OCI-M2 (cell line): Measurements from ENCODE around the gene CTAG1A.
"Not testable (repeated sequence)": the region's sequence is repeated elsewhere in the genome, so short reads cannot be mapped to it uniquely, and the experiment has no call there.

ENCODE experiments used
- DNase-seq: peaks from one replicate; lab custom pipeline; 2025; ENCODE audit not compliant: unreplicated experiment; lab: John Stamatoyannopoulos, UW

Gene CTAG1A

GRCh38 chrX:154570361-154570760 lies 14.6 kb upstream of the CTAG1A start:
- not testable (repeated sequence) for DNase-seq

DNA sequence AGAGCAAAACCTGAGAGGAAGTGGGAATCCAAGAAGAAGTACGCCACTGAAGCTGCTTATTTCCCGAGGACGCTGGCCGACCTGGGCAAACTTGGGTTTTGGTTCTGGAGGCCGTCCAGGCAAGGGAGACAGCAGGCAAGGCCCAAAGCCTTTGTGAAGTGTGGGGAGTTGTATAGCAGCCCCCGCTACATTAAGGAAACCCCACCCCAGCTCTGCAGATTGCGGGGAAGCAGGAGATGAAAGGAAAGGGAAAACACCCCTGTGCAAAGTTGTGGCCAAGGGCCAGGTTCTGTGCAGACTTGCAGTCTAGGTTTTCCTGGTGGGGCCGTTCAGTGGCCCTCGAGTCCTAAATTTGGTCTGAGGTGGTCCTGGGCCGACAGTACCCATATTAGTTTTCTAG lies 11.9 kb upstream of the CTAG1A start:
- not testable (repeated sequence) for DNase-seq

DNA sequence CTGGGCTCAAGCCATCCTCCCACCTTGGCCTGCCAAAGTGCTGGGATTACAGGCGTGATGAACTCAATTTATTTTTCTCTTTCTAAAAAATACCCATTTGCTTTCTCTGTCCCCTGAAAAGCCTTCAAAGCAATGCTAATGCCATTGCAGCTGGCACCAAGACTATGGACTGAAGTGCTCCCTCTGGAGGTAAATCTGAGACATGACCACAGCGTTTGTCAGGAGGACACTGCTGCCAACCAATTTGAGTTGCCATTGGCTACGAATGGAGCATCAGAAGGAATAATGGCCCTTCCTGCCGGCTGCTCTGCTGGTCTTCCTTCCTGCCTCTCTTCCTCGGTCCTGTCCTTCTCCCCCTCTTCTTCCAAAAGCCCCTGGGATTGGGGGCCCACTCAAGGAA lies 9.9 kb upstream of the CTAG1A start:
- DNase-seq, result not testable (repeated sequence)

DNA sequence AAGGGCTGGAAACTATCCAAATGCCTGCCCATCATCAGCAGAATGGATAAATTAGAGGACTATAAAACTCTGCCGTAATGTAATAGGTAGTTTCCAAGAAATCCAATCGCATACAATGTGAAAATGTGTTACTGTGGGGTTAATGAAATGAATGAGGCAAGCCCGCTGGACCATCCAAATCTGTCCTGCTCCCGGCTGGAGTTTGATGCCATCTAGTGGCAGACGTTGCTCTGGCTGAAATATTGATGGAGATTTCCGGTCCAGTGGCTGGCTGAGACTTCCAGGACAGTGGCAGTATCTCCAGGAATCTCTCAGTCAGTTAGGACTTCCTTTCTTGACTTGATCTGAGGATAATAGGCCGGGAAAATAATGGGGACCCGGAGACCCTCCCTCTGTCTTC lies 1.9 kb upstream of the CTAG1A start:
- not testable (repeated sequence) for DNase-seq

DNA sequence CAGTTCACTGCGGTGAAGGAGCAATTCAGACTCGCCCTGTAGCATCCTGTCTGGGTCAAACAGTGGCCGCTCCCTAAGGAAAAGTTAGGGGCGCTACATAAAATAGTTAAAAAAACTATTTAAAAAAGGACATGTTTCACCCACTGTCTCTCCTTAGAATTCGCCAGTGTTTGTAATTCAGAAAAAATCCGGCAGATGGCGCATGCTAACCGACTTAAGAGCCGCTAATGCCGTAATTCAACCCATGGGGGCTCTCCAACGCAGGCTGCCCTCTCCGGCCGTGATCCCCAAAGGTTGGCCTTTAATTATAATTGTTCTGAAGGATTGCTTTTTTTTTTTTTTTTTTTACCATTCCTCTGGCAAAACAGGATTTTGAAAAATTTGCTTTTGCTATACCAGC lies 5.5 kb downstream of the CTAG1A start:
- not testable (repeated sequence) for DNase-seq

GRCh38 chrX:154592505-154592904 lies 7.6 kb downstream of the CTAG1A start:
- DNase-seq, result no peak

GRCh38 chrX:154593201-154593600 lies 8.3 kb downstream of the CTAG1A start:
- DNase-seq, result no peak

DNA sequence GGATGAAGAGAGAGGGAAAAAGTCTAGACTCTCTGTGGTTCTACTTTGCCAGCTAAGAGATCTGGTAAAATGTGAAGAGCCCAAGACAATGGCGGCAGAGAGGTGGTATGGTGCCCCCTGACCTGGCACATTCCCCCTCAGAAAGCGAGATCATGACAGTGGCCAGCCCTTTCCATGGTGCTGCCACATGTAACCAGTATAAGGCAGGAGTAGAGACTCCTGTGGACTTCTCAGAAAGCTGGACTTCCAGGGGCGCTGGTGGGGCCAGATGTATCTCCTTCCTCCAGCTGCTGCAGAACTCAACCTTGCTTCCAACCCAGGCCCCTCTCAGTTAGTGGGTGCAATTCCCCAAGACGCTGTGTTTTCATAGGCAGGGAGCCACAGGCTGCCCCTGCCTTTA lies 9.6 kb downstream of the CTAG1A start:
- no peak for DNase-seq

DNA sequence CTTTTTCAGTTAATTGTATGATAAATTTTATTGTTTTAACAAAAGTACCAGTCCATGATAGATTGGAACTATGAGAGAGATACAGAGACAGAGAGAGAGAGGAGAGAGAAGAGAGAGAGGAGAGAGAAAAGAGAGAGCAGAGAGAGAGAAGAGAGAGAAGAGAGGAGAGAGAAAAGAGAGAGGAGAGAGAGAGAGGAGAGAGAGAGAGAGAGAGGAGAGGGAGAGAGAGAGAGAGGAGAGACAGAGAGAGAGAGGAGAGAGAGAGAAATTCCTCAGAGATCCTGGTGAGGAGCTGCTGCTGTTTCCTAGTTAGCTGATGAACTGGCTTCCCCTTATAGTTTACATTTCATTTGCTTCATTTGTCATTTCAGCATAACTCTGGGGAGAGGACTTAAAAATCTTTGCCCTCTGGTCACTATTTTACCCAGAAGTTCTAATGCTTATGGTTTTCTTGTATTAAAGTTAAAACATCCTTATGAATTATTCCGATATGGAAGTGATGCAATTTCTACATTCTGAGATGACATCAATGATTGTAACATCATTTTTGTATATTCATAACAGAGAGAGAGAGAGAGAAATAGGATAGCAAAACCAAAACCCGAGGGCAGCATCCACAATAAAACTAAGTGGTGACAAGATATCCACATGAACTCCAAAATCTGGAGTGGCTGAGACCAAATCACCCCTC lies 10.8 kb downstream of the CTAG1A start:
- DNase-seq, result no peak

GRCh38 chrX:154596290-154596929 lies 11.5 kb downstream of the CTAG1A start:
- no peak for DNase-seq

DNA sequence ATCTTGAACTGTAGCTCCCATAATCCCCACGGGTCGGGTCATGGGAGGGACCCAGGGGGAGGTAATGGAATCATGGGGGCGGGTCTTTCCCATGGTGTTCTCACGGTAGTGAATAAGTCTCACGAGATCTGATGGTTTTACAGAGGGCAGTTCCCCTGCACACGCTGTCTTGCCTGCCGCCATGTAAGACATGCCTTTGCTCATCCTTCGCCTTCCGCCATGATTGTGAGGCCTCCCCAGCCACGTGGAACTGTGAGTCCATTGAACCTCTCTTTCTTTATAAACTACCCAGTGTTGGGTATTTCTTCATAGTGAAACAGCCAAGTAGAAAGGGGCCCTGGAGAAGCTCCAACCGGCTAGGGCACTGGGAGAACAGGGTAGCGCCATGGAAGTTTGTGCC lies 12.3 kb downstream of the CTAG1A start:
- DNase-seq, result no peak

DNA sequence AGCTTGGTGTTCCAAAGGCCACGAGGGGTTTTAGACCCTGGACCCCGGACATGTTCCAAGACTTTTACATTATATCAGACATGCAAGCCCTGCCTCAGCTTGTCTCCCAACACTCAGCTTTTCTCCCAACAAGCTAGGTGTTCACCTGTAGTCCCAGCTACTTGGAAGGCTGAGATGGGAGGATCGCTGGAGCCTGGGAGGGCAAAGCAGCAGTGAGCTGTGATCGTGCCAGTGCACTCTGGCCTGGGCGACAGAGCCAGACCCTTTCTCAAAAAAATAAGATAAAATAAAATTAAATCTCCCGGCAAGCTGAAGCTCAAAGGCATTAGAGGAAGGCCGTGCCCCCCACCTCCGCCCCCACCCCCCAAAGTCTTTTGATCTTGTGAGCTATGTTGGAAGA lies 13.7 kb downstream of the CTAG1A start:
- no peak for DNase-seq

GRCh38 chrX:154599531-154599930 lies 14.6 kb downstream of the CTAG1A start:
- DNase-seq, result no peak

- no peak for DNase-seq
These were observed 15.9 kb downstream of the CTAG1A start for GRCh38 chrX:154600759-154601374.

DNA sequence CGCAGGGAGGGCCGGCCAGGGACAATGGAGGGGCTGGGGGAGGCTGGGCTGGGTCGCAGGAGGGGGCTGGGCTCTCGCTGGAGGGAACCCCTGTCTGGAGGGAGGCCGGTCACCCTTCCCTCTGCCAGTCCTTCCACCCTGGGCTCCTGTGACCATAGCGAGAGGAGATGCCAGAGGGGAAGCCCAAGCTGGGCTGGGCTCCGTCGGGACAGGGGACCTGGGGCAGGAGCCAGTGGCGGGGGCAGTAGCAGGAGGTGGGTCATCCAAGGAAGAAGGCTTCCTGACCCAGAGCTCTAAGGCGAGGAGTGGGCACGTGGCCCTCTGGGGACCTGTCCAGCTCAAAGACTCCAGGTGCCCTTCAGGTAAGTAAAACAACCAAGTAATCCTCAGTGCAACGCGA lies 17.3 kb downstream of the CTAG1A start:
- no peak for DNase-seq

DNA sequence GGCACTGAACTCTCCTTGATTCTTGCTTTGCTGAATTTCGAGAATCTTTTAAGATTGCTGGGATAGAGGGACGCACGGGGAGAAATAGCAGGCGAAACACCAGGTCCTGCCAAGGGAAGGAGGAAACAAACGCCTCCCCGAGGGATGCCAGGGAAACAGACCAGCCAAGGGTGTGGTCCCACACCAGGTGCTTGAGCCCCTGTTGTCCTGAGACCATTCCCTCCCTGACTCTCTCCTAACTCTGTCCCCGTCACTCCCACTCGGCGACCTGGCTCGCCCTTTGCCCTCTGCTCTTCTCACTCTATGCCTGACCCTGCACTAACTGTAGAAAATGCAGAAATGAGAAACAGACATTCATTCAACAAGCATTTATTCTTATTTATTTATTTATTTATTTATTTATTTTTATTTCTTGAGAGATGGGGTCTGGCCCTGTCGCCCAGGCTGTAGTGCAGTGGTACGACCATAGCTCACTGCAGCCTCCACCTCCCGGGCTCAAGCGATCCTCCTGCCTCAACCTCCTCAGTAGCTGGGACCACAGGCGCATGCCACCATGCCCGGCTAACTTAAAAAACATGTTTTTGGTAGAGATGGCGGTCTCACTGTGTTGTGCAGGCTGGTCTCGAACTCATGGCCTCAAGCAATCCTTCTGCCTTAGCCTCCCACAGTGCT lies 18.0 kb downstream of the CTAG1A start:
- no peak for DNase-seq

DNA sequence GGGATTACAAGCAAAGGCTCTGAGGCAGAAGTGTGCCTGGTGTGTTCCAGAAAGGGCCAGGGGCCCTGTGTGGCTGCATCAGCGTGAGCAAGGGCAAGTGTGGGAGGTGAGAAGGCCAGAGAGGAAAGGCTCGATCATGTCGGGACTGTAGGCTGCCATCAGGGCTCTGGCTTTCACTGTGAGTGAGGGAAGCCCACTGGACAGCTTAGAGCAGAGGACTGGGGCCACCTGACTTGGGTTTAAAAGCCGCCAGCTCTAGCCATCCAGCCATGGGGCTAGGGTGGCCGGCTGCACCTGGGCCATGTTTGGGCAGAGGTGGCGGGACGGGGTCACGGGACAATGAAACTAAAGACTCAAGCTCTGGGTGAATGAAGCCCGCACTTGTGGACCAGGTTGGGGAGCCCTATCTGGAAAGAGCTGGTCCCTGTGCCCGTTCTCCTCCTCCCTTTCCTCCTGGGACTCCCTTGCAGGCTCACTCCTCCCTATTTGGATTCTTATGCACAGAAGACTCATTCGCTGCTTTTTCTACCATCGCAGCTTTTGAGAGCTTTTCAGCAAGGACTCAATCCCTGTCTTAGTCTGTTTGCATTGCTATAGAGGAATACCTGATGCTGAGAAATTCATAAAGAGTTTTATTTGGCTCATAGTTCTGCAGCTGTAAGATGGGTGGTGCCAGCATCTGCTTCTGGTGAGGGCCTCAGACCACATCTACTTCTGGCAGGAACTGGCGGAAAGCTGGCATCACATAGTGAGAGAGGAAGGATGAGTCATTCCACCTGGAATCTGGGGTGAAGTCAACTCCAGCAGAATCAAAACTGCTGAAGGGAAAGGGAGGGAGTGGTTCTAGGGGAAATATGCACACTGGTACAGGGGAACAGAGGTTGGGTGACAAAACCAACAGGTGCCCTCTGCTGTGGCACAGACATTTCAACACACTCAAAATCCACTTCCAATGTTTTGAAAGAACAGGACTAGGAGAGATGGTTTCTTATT lies 18.8 kb downstream of the CTAG1A start:
- no peak for DNase-seq

- no peak for DNase-seq
These were observed 20.6 kb downstream of the CTAG1A start for GRCh38 chrX:154605566-154605965.

DNA sequence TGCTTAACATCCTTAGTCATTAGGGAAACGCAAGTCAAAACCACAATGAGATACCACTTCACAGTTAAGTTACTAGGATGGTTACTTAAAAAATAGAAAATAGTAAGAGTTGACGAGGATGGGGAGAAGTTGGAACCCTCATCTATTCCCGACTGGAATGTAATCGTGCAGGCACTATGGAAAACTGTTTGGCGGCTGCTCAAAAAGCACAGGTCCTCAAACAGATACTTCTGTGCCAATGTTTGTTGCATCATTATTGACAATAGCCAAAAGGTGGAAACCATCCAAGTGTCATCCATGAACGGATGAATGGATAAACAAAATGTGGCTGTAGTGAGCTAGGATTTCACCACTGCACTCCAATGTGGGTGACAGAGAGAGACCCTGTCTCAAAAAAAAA lies 22.4 kb downstream of the CTAG1A start:
- no peak for DNase-seq

- DNase-seq, result not testable (repeated sequence)
These were observed 23.0 kb downstream of the CTAG1A start for GRCh38 chrX:154607976-154608375.

- DNase-seq, result not testable (repeated sequence)
These were observed 23.9 kb downstream of the CTAG1A start for GRCh38 chrX:154608823-154609222.
